SU-DHL-6 (cell line): Measurements from ENCODE around the gene IGFBP7.

Experiments
- EZH2phosphoT487 ChIP-seq: fragments of 200-600 bp; sonication (generic), shearing (Covaris generic); conservative IDR thresholded peaks from 2 replicates; pipeline ENCODE4 v1.6.1; 2018; ENCODE audit warnings: mild to moderate bottlenecking, antibody characterized with exemption, low read length, moderate library complexity, mixed read lengths
- TF ChIP-seq, protein P1 (sequence below): fragments of 200-600 bp; sonication (generic); IDR thresholded peaks from one replicate; pipeline ENCODE4 v1.5.1; 2017; ENCODE audit warnings: antibody characterized with exemption, mild to moderate bottlenecking, low read length, moderate library complexity; ENCODE audit not compliant: insufficient read depth, poor library complexity, severe bottlenecking

DNA sequence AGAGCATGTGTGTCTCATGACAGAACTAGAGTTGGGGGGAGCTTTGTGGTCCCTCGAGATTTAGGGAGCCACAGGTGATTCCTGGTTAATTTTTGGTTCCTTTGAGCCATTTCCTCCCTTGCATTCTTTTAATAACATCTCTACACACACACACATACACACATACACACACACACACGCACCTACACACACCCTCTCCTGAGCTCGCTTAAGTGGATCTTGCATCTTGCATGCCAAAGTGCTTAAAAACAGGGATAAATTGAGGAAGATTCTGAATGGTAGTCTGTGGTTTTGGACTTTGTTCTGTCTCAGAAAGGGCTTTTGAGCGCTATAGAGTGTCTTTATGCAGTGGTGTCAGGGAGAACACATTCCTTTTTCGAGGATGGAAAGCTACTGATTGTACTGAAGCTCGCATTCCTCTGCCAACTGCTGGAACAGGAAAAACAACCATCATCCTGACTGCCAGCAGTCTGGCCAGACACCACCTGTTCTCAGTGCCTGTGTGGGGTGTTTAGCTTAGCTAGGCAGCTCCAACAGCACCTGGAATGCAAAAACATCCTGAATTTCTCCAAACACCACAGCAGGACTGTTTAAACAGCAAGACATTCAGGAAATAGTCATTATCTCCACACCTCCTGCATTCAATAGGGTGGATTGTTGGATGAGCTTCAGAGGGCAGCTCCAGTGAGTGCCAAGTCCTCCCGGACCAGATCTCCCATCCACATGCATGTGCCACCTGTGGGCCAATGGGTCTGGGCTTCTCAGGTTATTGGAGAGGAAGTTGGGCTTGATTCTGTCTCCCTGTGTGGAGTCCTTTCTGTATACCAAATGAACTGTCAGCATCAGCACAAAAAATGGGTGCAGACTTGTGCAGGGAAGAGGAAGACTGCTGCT lies 21.9 kb upstream of the IGFBP7 start:
- TF ChIP-seq, protein P1, sequence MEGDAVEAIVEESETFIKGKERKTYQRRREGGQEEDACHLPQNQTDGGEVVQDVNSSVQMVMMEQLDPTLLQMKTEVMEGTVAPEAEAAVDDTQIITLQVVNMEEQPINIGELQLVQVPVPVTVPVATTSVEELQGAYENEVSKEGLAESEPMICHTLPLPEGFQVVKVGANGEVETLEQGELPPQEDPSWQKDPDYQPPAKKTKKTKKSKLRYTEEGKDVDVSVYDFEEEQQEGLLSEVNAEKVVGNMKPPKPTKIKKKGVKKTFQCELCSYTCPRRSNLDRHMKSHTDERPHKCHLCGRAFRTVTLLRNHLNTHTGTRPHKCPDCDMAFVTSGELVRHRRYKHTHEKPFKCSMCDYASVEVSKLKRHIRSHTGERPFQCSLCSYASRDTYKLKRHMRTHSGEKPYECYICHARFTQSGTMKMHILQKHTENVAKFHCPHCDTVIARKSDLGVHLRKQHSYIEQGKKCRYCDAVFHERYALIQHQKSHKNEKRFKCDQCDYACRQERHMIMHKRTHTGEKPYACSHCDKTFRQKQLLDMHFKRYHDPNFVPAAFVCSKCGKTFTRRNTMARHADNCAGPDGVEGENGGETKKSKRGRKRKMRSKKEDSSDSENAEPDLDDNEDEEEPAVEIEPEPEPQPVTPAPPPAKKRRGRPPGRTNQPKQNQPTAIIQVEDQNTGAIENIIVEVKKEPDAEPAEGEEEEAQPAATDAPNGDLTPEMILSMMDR: no peak
- TF ChIP-seq EZH2phosphoT487: no peak
